ENCODE data around the gene CCDC63.

CCDC63 gene

GRCh38 chr12:110935588-110935987 is 88.8 kb downstream of the CCDC63 start:
- TF ChIP-seq CTCF (conservative IDR thresholded peaks at IDR 0.05) (no peak), ZFX (IDR thresholded peaks at IDR 0.05) (no peak)
- H3K27ac ChIP-seq: no peak overlapping the region

GRCh38 chr12:110936367-110937103 is 89.7 kb downstream of the CCDC63 start:
- H3K27ac ChIP-seq: no peak overlapping the region
- TF ChIP-seq ZFX (IDR thresholded peaks at IDR 0.05) (no peak), CTCF (conservative IDR thresholded peaks at IDR 0.05) (no peak)

DNA sequence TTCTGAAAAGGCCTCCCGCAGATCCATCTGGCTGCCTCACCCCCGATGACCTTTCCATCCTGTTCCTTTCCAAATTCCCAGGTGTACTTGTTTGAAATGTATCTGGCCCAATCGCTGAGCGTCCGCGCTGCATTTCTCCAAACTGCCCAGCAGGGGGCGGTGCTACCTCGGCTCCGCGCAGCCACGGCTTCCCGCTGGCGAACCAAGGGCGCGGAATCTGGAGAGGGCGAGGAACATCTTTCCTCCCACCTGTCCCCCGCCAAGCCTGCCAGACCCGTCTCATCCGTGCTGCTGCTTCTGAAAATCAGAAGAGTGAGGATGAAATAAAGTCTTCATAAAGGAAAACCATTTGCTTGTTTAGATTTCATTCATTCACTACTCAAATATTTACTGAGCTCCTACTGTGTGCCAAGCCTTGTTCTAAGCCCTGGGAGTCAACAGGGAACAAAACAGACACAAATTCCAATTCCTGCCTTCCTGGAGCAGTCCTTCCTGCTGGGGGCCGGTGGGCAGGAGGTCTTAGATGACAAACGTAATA is 90.4 kb downstream of the CCDC63 start:
- TF ChIP-seq ZFX (IDR thresholded peaks at IDR 0.05) (no peak), CTCF (conservative IDR thresholded peaks at IDR 0.05) (peak; percentile 95)
- H3K27ac ChIP-seq: no peak overlapping the region

- no peak overlapping the region for H3K27ac ChIP-seq
- TF ChIP-seq ZFX (IDR thresholded peaks at IDR 0.05): no peak
- no peak for TF ChIP-seq CTCF (conservative IDR thresholded peaks at IDR 0.05)
These were observed 93.5 kb downstream of the CCDC63 start for GRCh38 chr12:110940296-110940695.

- H3K27ac ChIP-seq: no peak overlapping the region
- TF ChIP-seq ZFX (IDR thresholded peaks at IDR 0.05): no peak
- no peak for TF ChIP-seq CTCF (conservative IDR thresholded peaks at IDR 0.05)
These were observed 94.1 kb downstream of the CCDC63 start for GRCh38 chr12:110940933-110941332.

- TF ChIP-seq ZFX (IDR thresholded peaks at IDR 0.05) (no peak), CTCF (conservative IDR thresholded peaks at IDR 0.05) (no peak)
- no peak overlapping the region for H3K27ac ChIP-seq
These were observed 94.6 kb downstream of the CCDC63 start for GRCh38 chr12:110941391-110941790.

DNA sequence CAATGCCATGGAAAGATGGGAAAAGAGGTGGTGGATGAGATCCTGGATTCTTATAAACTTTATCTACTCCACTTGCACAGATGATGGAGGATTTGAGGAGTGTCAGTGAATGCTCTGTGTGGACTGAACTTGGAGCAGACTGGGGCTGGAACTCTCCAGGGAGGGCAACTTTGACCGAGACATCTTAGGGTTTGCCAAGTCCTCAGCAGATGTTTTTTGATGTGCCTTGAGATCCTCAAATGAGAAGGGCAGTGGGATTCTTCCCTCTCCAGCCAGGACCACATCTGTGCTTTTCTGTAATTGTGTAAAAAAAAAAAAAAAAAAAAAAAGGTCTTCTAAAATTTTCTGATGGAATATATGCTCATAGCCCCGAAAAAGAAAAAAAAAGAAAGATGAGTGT is 96.6 kb downstream of the CCDC63 start:
- no peak overlapping the region for H3K27ac ChIP-seq
- TF ChIP-seq CTCF (conservative IDR thresholded peaks at IDR 0.05) (no peak), ZFX (IDR thresholded peaks at IDR 0.05) (no peak)

All from C4-2B (cell line).